Right forelimb (tissue), 1 donor: ENCODE data around the gene ABCC6.
A peak's percentile ranks its signal among the peaks of the same experiment; 100 is the strongest.

ENCODE experiments used
- DNase-seq: peaks from one replicate; pipeline ENCODE4 v3.0.0-alpha.2; 2018

The ABCC6 gene

DNA sequence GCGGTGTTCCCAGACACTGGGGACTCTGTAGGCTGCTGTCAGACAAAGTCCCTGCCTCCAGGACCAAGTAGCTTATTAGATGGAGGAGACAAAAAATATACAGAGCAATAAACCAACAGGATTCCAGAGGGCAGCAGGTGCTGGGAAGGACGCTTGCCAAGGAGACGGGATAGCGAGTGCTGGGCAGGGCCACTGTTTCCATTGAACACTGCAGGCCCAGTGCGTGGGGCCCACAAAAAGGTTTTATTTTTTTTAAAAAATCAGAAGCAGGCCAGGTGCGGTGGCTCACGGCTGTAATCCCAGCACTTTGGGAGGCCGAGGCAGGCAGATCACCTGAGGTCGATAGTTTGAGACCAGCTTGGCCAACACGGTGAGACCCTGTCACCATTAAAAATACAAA is 84.2 kb downstream of the ABCC6 start:
- no peak for DNase-seq

DNA sequence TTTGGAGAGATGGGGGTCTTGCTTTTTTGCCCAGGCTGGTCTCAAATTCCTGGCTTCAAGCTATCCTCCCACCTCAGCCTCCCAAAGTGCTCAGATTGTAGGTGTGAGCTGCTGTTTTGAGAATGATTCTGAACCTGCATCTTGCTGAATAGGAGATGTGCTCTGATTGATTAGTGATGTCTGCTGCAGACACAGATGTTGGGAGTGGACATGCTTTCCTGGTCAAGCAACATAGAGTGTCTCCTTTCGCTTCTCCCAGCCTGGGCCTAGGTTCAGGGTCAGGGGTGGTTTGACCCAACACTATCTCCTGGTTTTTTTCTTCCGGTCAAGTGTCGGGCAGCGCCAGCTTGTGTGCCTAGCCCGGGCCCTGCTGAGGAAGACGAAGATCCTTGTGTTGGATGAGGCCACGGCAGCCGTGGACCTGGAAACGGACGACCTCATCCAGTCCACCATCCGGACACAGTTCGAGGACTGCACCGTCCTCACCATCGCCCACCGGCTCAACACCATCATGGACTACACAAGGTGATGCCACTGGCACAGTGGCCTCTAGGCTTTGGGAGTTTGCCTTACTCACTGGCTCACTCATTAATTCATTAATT is 85.2 kb downstream of the ABCC6 start:
- no peak for DNase-seq

DNA sequence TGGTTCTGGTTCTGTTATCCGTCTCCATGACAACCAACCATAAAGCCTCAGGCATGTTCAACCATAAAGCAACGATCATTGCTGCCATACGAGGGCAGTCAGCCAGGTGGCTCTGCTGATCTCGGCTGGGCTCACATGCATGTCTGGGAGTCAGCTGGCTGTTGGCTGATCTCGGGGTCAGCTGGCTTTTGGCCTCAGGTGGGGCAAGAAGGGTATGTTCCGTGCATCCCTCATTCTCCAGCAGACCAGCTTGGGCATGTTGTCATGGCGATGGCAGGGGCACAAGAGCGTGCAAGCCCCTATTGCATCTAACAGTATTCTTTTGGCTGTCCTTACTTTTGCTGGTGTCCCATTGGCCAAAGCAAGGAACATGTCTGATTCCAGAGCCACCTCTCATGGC is 86.2 kb downstream of the ABCC6 start:
- DNase-seq: no peak

DNA sequence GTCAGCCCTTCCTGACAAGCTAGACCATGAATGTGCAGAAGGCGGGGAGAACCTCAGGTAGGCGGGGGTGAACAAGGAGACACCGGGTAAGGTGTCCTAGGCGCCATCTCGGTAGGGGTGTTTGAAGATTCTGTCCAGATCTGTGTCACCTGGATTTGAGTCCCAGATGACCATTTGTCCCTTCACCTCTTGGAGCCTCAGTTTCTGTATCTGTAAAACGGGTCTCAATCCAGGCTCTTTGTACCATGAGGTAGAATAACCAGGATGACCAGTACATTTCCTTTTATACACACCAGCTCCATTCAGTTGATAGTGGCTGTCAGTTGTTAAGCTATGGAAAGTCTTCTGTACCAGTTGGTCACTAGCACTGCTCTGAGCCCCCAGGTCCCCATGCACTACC is 86.7 kb downstream of the ABCC6 start:
- no peak for DNase-seq

DNA sequence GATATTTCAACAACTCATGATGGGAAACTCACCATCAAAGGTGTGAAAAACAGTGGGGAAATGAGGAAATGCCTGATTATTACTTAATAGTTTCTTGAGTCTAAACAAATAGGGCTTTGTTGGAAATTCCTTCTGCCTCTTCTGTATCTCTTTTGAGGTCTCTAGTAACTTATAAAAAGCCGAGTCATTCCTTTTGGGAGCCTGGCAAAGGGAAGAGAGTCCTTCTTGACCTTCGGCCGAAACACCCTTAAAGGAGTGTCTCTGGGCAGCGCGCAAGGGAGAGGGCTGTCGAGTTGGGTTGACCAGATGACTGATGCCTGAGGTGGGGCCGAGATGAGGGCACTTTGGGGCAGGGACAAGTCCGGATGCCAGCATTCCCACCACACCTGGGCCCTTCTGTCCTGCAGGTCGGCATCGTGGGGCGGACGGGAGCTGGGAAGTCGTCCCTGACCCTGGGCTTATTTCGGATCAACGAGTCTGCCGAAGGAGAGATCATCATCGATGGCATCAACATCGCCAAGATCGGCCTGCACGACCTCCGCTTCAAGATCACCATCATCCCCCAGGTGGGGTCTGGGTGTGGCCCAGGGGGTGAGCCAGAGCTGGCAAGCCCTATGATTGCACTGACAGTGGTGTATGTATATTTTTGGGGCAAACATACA is 89.2 kb downstream of the ABCC6 start:
- no peak for DNase-seq

DNA sequence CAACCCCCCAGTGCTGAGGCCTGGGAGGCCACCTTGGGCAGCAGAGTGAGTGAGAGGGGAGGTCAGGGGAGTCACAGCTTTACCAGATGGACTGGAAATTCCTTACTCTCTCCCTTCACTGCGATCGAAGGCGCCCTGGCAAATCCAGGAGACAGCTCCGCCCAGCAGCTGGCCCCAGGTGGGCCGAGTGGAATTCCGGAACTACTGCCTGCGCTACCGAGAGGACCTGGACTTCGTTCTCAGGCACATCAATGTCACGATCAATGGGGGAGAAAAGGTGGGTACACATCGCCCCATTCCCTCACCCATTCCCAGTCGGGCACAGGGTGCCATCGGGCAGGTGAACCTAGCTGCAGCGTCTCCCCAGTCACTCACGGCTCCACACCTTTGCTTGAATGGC is 91.6 kb downstream of the ABCC6 start:
- DNase-seq: no peak

DNA sequence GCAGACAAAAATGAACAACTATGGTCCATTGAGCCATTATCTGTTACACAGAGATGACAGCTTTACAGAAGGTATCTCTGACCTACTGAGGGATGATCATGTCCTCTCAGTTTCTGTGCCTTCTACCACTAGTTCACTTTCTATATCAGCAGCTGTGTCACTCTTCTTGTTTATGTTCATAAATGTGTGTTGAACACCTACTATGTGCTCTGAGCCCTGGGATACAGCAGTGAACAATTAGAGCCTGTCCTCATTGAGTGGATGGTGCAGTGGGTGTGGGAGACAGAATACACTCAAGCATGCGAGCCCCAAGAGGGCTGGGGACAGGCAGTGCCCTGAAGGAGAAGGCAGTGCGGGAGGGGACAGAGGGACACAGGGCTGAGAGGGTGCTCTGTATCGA is 92.1 kb downstream of the ABCC6 start:
- no peak for DNase-seq

DNA sequence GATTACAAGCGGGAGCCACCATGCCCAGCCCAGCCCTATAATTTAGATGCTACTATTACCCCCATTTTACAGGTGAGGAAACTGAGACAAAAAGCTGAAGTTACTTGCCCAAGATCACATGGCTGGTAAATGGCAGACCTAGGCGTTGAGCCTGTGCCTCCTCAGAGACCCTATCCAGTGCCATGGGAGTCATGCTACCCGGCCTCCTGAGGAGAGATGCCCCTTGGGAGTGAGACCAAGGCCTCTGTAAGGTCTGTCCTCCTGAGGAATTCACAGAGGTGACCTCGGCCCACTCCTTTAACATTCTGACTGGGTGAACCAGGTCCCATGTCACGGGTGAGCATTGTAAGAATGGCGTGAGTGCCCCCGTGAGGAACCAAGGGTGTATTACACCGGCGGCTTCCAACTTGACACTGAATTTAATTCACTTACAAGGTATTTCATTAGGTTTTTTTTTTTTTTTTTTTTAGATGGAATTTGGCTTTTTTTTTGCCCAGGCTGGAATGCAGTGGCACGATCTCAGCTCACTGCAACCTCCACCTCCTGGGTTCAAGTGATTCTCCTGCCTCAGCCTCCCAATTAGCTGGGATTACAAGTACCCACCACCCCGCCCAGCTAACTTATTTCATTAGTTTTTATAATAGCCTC is 95.7 kb downstream of the ABCC6 start:
- DNase-seq: peak; percentile 77

DNA sequence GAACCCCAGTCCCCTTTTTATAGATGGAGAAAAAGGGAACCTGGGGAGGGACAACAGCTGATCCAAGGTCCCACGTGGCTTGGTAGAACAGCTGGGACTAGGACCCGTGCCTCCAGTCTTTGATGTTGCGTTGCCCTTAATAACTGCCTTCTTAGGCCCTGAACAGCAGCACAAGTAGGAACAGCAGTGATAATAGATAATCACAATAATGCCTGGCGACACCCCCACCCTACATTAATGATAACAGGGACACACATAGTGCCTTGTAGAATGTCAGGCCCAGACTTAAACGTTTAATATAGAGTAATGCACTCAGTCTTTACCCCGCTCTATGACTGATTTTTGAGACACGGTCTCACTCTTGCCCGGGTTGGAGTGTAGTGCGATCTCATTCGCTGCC is 96.4 kb downstream of the ABCC6 start:
- no peak for DNase-seq

DNA sequence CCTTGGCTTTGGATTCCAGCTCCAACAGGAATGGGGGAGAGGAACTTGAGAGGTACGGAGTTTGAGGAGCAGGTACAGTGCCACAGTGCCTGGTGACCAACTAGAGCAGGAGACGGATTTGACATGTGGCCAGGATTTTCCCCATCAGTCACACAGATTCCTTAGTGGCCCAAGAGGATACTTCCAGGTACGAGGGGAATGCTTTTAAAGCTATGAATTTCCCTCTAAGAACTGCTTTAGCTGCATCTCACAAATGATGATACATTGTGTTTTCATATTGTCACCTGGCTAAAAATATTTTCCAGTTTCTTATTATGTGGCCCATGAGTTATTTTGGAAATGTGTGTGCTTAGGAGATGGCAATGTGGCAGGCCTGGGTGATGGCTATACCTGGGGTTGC is 98.3 kb downstream of the ABCC6 start:
- DNase-seq: no peak

DNA sequence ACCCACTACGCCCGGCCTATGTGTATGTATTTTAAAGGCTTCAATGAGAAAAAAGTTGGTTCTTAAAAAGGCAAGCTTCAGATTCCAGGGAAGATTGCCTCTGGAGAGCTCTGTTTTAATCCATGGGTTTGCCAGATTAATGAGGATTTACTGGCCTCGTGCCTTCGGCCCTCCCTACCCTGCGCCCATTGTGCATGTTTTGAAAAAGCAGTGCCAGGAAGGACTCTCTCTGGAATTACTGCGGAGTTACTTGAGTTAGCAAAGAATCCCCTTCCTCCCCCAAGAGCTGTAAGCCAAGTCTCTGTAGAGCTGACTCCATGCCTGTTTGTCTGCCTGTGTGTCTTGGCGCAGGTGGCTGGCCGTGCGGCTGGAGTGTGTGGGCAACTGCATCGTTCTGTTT is 98.9 kb downstream of the ABCC6 start:
- no peak for DNase-seq

DNA sequence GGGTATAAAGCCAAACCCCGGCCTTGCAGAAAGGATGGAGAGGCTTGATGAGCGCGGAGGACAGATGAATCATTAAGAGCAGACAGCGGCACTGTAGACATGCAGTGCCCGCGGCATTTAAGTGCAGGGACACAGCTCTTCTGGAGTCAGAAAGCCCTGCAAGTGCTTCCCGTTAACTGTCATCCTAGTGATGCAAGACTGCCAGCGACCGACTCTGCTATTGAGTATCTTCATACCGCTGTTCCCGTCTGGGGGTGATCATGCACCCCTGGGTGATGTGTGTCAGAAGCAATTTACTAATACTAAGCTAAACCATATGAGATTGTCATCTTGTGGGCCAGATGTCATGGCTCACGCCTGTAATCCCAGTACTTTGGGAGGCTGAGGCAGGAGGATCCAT is 101.0 kb downstream of the ABCC6 start:
- DNase-seq: no peak

DNA sequence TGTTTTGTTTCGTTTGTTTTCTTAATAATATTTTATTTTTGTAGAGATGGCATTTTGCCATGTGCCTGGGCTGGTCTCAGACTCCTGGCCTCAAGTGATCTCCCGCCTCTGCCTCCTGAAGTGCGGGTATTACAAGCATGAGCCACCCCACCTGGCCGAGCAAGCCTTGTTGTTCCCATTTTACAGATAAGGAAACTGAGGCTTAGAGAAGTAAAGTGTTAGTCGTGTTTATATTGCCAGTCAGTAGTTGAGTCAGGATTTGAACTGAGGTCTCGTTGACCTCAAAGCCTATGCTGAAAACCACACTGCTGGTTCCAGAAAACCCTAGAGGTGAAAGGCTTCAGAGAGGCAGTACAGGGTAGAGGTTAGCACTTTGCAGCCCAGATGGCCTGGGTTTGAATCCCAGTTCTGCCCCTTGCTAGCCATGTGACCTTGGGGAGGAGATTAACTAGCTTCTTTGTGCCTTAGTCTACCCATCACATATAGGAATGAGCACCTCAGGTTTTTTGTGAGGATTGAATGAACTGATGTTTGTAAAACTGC is 102.0 kb downstream of the ABCC6 start:
- DNase-seq: no peak

DNA sequence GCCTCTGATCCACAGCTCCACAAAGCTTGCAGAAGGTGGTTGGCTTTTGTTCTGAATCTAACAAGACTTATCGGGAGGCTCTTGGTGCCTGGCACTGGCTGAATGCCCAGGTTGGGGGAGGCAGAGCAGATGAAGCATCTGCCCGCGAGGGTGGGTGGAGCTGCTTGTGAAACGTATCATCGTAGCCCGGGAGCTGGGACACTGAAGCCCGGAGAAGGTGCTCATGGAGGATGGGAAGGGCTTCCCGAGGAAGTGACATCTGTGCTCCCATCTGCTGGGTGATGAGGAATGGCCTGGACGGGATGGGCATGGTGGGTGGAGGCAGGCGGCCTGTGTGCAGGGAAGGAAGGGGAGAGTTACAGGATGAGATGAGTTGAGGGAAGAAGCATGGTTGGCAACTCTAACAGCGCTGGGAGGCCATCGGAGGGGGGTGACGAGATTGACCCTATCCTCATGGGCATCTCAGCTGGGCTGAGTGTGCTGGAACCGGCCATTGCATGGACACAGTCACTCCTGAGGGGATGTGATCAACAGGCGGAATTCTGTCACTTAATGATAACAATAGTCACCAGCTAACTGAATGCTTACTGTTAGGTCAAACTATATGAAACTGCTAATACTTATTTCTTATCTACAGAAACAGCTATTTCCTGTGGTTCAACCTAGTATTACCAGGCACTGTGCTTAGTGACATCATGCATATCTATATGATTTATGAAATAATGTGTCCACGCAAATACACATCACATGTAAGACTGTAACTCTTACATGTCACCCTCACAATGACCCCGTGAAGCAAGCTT is 102.7 kb downstream of the ABCC6 start:
- DNase-seq: no peak

DNA sequence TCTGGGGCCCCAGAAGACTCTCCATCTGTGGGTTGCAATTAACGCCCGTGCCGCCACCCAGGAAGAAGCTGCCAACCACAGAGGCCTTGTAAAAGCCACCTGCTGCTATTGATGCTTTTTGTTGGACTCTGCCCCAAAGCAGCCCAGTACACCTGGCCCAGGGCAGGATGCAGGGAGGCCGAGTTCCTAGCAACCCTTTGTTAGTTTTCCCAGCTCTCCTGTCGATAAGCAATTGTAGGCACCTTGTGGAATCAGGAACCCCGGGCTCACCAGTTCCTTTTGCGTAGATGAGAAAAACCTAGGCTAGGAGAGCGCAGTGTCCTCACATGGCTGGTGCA is 103.3 kb downstream of the ABCC6 start:
- no peak for DNase-seq

DNA sequence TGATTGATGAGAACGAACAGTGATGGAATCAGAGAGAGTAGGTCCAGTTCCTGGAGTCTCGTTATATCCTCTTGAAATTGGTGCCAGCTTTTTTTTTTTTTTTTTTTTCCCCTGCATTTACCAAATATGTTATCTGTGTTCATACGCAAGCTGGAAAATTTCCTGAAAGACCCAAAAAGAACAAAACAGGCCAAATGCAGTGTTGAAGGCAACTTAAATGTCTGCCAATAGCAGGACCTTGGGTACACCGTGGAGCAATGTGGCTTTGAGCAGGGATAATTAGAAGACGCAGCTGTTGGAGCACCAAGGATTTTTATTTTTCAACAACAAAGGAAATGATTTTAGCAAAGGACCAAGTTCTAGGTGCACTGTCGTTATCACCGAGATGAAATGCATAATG is 105.0 kb downstream of the ABCC6 start:
- DNase-seq: no peak

DNA sequence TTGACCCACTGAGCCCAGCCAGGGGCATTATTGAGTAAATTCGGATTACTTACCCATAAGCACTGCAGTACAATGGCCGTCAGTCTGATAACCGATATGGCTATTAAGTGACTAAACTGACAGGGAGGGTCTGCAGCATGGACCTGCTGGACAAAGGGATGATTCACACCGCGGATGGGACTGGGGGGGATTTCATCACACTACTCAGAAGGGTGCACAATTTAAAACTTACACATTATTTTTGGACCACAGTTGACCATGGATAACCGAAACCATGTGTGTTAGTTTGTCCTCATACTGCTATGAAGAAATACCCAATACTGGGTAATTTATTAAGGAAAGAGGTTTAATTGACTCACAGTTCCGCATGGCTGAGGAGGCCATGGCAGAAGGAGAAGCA is 106.5 kb downstream of the ABCC6 start:
- DNase-seq: no peak

DNA sequence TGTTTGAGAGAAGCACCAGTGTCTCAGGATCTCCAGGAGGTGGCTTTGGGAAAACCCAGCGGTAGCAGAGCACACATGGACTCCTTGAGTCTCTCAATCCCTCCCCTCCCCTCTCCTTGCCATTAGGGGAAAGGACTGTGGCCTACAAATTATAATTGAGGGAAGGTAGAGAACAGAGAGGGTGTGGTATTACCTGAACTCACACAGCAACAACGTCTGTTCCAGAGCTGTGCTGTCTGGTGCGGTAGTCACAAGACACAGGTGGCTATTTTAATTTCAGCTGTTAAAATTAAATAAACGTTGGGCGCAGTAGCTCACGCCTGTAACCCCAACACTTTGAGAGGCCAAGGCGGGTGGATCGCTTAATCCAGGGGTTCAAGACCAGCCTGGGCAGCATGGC is 110.2 kb downstream of the ABCC6 start:
- no peak for DNase-seq

DNA sequence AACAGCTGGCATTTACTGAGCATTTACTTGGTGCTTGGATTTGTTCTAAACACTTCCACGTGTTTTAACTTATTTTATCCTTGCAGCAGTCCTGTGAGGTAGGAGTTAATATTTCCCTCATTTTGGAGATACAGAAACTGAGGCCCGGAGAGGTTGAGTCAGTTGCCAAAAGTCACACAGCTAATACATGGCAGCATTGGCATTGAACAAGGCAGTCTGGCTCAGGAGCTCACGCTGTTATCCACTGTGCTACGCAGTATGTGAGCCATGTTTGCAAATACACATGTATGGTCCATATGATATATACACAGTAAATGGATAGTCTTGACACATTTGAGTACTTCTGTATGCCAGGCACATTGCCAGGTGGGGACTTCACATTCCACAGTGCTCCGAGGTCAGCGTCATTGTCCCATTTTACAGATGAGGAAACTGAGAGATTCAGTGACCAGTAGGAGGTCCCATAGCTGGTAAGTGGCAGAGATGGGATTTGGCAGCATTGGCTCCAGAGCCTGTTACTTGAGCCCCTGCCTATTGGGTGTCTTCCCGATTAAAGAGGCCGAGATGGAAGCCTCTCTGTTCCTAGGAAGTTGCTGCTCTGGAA is 110.7 kb downstream of the ABCC6 start:
- DNase-seq: no peak

DNA sequence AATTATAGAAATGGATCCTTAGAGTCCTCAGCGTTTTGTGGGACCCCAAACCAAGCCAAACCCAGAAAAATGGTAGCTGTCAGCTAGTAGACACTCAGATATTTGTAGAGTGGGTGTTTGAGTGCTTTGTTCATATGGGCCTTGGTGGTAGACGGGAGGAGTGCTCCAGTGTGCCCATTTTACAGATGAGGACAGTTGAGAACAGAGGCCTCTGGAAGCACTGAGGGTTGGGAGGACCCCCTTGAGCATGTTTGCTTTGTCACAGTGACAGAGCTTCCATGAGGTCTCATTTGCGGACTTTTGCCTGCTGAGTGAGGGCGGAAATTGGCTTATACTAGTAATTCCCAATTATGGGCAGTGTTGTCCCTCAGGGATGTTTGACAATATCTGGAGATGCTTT is 111.7 kb downstream of the ABCC6 start:
- no peak for DNase-seq

DNA sequence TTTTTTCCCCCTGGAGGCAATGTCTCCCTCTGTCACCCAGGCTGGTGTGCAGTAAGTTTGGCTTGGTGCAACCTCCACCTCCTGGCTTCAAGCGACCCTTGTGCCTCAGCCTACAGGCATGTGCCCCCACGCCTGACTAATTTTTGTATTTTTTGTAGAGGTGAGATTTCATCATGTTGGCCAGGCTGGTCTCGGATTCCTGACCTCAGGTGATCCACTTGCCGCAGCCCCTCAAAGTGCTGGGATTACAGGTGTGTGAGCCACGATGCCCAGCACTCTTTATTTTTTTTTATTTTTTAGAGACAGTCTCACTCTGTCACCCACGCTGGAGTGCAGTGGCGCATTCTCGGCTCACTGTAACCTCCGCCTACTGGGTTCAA is 113.2 kb downstream of the ABCC6 start:
- DNase-seq: no peak

DNA sequence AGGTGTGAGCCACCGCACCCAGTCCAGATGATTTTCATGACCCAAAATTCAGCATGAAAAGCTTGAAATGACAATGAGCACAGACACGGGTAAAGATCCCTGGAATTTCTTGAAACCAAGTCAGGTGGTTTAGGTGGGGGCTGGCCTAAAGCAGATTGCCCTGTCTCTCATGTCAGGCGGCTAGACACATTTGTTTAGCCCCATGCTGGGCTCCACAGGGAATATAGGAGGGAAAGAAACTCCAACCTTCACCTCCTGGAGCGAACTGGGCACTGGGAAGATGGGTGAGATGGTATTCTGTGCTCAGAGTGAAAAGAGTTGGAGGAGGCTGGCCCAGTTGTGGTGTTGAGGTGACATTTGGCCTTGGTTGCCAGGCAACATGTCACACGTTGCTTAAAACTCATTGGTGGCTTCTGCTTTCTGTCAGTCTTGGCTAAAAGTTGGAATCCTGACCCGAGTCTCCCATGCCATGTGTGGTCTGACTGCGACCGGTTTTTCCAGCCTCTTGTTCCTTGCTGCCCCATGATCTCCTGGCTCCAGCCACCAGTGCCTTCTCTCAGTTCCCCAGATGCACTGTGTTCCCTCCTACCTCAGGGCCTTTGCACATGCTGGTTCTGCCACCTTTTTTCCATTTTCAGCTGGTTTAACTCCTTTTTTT is 113.7 kb downstream of the ABCC6 start:
- DNase-seq: no peak

DNA sequence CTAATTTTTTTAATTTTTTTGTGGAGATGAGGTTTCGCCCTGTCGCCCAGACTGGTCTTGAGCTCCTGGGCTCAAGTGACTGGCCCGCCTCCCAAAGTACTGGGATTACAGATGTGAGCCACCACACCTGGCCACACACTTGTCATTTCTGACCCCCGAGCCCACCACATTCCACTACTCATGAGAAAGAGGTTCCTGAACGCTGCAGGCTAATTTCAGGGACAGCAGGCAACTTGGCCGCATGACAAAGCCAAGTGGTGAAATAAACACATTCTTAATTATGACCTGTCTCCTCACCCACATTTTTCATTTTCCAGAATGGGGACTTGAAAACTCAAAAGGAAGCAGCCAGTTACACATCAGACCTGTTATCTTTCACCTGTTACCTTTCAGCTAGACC is 114.5 kb downstream of the ABCC6 start:
- DNase-seq: no peak
